ENCODE results near the gene HEATR1.

DNA sequence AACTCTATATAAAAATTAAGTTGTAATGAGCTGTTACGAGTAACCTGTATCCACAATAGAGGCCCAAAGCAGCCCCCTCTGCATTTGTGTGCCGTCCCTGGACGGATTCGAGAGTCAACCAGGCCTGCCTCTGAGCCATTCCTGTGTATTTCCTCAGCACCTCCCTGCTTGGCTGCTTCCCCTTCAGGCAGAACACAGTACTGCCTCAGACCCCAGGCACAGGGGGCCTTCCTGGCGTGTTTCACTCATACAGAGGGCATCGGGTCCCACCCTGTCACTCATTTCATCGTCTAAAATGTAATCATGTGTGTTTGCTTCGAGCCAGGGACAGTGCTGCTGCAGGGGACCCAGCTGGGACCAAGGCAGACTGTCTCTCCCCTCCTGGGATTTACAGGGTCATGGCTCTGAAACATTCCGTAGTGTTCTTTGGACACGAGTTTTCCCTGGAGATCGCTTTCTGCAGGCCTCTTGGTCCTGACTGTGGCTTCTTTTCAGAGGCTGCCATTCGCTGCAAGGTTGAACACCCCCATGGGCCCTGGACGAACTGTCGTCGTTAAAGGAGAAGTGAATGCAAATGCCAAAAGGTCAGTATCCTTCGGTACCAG, 61.1 kb downstream of the HEATR1 start:
- TF ChIP-seq, protein P1, sequence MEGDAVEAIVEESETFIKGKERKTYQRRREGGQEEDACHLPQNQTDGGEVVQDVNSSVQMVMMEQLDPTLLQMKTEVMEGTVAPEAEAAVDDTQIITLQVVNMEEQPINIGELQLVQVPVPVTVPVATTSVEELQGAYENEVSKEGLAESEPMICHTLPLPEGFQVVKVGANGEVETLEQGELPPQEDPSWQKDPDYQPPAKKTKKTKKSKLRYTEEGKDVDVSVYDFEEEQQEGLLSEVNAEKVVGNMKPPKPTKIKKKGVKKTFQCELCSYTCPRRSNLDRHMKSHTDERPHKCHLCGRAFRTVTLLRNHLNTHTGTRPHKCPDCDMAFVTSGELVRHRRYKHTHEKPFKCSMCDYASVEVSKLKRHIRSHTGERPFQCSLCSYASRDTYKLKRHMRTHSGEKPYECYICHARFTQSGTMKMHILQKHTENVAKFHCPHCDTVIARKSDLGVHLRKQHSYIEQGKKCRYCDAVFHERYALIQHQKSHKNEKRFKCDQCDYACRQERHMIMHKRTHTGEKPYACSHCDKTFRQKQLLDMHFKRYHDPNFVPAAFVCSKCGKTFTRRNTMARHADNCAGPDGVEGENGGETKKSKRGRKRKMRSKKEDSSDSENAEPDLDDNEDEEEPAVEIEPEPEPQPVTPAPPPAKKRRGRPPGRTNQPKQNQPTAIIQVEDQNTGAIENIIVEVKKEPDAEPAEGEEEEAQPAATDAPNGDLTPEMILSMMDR (IDR thresholded peaks at IDR 0.05), result no peak
- no peak for TF ChIP-seq POLR2A (IDR thresholded peaks at IDR 0.05)
